DMS79 treated with DMSO at 0.1 percent for 48 hours (cell line): ENCODE results near the gene RTP3.
"Not testable (repeated sequence)": the region's sequence is repeated elsewhere in the genome, so short reads cannot be mapped to it uniquely, and the experiment has no call there.

ENCODE experiments used
- DNase-seq: peaks from one replicate; lab custom pipeline; 2025; lab: John Stamatoyannopoulos, UW

RTP3 gene

GRCh38 chr3:46491089-46492070, 6.4 kb upstream of the RTP3 start:
- DNase-seq: no peak

- no peak for DNase-seq
These were observed 4.8 kb upstream of the RTP3 start for GRCh38 chr3:46492890-46493547.

GRCh38 chr3:46494491-46494890, 3.3 kb upstream of the RTP3 start:
- not testable (repeated sequence) for DNase-seq

GRCh38 chr3:46495901-46496456, 1.8 kb upstream of the RTP3 start:
- DNase-seq: no peak

GRCh38 chr3:46496746-46497555, 825 bp upstream of the RTP3 start:
- DNase-seq: no peak

GRCh38 chr3:46498916-46499519, 1.2 kb downstream of the RTP3 start:
- no peak for DNase-seq

- DNase-seq: no peak
These were observed 3.2 kb downstream of the RTP3 start for GRCh38 chr3:46500656-46501635.

- DNase-seq: no peak
These were observed 3.9 kb downstream of the RTP3 start for GRCh38 chr3:46501702-46502101.

GRCh38 chr3:46503200-46503874, 5.6 kb downstream of the RTP3 start:
- no peak for DNase-seq

GRCh38 chr3:46504789-46505188, 7.0 kb downstream of the RTP3 start:
- no peak for DNase-seq

- DNase-seq: no peak
These were observed 8.2 kb downstream of the RTP3 start for GRCh38 chr3:46505953-46506352.

GRCh38 chr3:46506526-46506925, 8.8 kb downstream of the RTP3 start:
- DNase-seq: no peak

- DNase-seq: no peak
These were observed 11.2 kb downstream of the RTP3 start for GRCh38 chr3:46508850-46509591.

- no peak for DNase-seq
These were observed 11.9 kb downstream of the RTP3 start for GRCh38 chr3:46509661-46510187.

- DNase-seq: no peak
These were observed 14.5 kb downstream of the RTP3 start for GRCh38 chr3:46512191-46512749.

- no peak for DNase-seq
These were observed 18.7 kb downstream of the RTP3 start for GRCh38 chr3:46516521-46516920.

- no peak for DNase-seq
These were observed 19.4 kb downstream of the RTP3 start for GRCh38 chr3:46517016-46517783.

- no peak for DNase-seq
These were observed 20.0 kb downstream of the RTP3 start for GRCh38 chr3:46517784-46518181.
